B cell (primary cell): ENCODE data around the gene PLEKHM2.

Source experiments
- CTCF ChIP-seq: fragments of 200-600 bp; IDR thresholded peaks from one replicate; pipeline ENCODE4 v1.8.0; 2022; ENCODE audit warnings: antibody characterized with exemption, mild to moderate bottlenecking
- EZH2 ChIP-seq: IDR thresholded peaks from 2 replicates; pipeline ENCODE4 v1.6.1; 2012; ENCODE audit warnings: borderline replicate concordance, low read depth, mild to moderate bottlenecking, moderate library complexity, low read length; ENCODE audit not compliant: insufficient read depth, poor library complexity, severe bottlenecking

- TF ChIP-seq EZH2: no peak
- TF ChIP-seq CTCF: no peak
These were observed 27.1 kb upstream of the PLEKHM2 start for GRCh38 chr1:15657021-15657420.
